GM12878 (cell line): ENCODE measurements around the gene PTPN13. TPM values are rescaled to one million over a fixed set of nuclear protein-coding genes. Genes with fewer than 3 reads are reported as not detected.

Experiments used
- ATAC-seq: fragments of 200-7000 bp; cut with Tn5 transposase; 3 replicates; pipeline ENCODE4 v1.9.1; 2020; ENCODE audit warnings: mild to moderate bottlenecking, moderate library complexity
- BruUV-seq: library from RNA; stranded (reverse); fragments of 400-500 nt; replicated peaks from 2 replicates; lab custom pipeline; 2021; lab: Mats Ljungman, UMichigan
- CTCF ChIA-PET: fragments of 300-600 bp; sonication (Branson Sonifier 250); formaldehyde crosslinking; extraction: SDS; loops from one replicate; lab custom pipeline; 2021; ENCODE audit warnings: inconsistent platforms; lab: Yijun Ruan, JAX
- POLR2A ChIA-PET: fragments of 350-600 bp; formaldehyde crosslinking; extraction: SDS; loops from one replicate; lab custom pipeline; 2021; ENCODE audit warnings: inconsistent platforms; lab: Charles Lee
- RAD21 ChIA-PET: fragments of 300-600 bp; sonication (Branson Sonifier 250); formaldehyde crosslinking; loops from one replicate; lab custom pipeline; 2023; ENCODE audit warnings: antibody characterized with exemption; ENCODE audit not compliant: unreplicated experiment; lab: Charles Lee
- SMC1A ChIA-PET: fragments of 300-600 bp; sonication (Branson Sonifier 250); formaldehyde crosslinking; loops from one replicate; lab custom pipeline; 2023; ENCODE audit not compliant: unreplicated experiment, uncharacterized antibody; lab: Charles Lee
- DNase-seq: peaks from one replicate; pipeline ENCODE4 v3.0.0-alpha.2; 2011; ENCODE audit warnings: low read depth, low spot score
- FAIRE-seq: peaks from 3 replicates; lab custom pipeline; 2011; peaks lifted over from hg19 to GRCh38; lab: Jason Lieb, UNC
- H2AFZ ChIP-seq: 2 replicates; pipeline ENCODE4 v1.6.0; 2011; ENCODE audit warnings: low read depth, low read length, control low read depth; ENCODE audit not compliant: control insufficient read depth
- H3K27ac ChIP-seq: 2 replicates; pipeline ENCODE4 v1.5.1; 2011; ENCODE audit warnings: control low read depth; ENCODE audit not compliant: control insufficient read depth, insufficient read depth
- H3K27me3 ChIP-seq, 2 experiments: replicated peaks in 1 of 2; 2 replicates each; pipeline versions ENCODE4 v1.6.0 to v1.6.1; 2011; ENCODE audit warnings: low read length in 1 of 2; ENCODE audit not compliant: control insufficient read depth in 2 of 2, insufficient read depth in 2 of 2
- H3K36me3 ChIP-seq, 2 experiments: 2 replicates each; pipeline ENCODE4 v1.5.1; 2011; ENCODE audit warnings: low read length in 1 of 2; ENCODE audit not compliant: control insufficient read depth in 2 of 2, insufficient read depth in 2 of 2
- H3K4me1 ChIP-seq: 2 replicates; pipeline ENCODE4 v1.6.1; 2011; ENCODE audit warnings: mild to moderate bottlenecking, low read length, moderate library complexity, mixed read lengths; ENCODE audit not compliant: control insufficient read depth, insufficient read depth
- H3K4me2 ChIP-seq: 2 replicates; pipeline ENCODE4 v1.6.0; 2011; ENCODE audit warnings: control low read depth; ENCODE audit not compliant: control insufficient read depth, insufficient read depth
- H3K4me3 ChIP-seq: fragments of 200-600 bp; sonication (generic); 2 replicates; pipeline ENCODE4 v1.5.1; 2016
- H3K79me2 ChIP-seq: 2 replicates; pipeline ENCODE4 v1.6.0; 2011; ENCODE audit warnings: low read length; ENCODE audit not compliant: control insufficient read depth, insufficient read depth
- H3K9ac ChIP-seq: 2 replicates; pipeline ENCODE4 v1.8.0; 2011; ENCODE audit warnings: low read length, control low read depth, mixed read lengths; ENCODE audit not compliant: control insufficient read depth, insufficient read depth
- H3K9me3 ChIP-seq: replicated peaks from 3 replicates; pipeline ENCODE4 v1.5.1; 2011; ENCODE audit warnings: mild to moderate bottlenecking, low read length; ENCODE audit not compliant: control insufficient read depth, insufficient read depth
- H4K20me1 ChIP-seq: 2 replicates; pipeline ENCODE4 v1.6.0; 2011; ENCODE audit not compliant: control insufficient read depth, insufficient read depth
- KAT2A ChIP-seq: conservative IDR thresholded peaks from 2 replicates; pipeline ENCODE4 v1.6.1; 2011; ENCODE audit warnings: low read depth, low read length; ENCODE audit not compliant: control insufficient read depth
- MXI1 ChIP-seq: fragments of 150-350 bp; IDR thresholded peaks from 2 replicates; pipeline ENCODE4 v1.6.1; 2011; ENCODE audit warnings: low read depth, mild to moderate bottlenecking, inconsistent platforms, low read length, improper control_type of control experiment
- NR2C2 ChIP-seq: IDR thresholded peaks from 2 replicates; pipeline ENCODE4 v1.6.1; 2011; ENCODE audit warnings: borderline replicate concordance, low read depth; ENCODE audit not compliant: control insufficient read depth, insufficient read length
- PBX3 ChIP-seq: IDR thresholded peaks from 2 replicates; pipeline ENCODE4 v1.6.1; 2011; ENCODE audit warnings: mild to moderate bottlenecking, low read depth, low read length, moderate library complexity; ENCODE audit not compliant: insufficient replicate concordance
- SMAD1 ChIP-seq: fragments of 450-650 bp; IDR thresholded peaks from 2 replicates; pipeline ENCODE4 v1.6.1; 2018; ENCODE audit warnings: mild to moderate bottlenecking, low read depth; ENCODE audit not compliant: partially characterized antibody
- ZZZ3 ChIP-seq: IDR thresholded peaks from 2 replicates; pipeline ENCODE4 v1.6.1; 2011; ENCODE audit warnings: low read depth; ENCODE audit not compliant: control insufficient read depth, insufficient read length
- WGBS: methylation state at CpG from one replicate; pipeline ENCODE4 v1.1.6; 2016; ENCODE audit warnings: low lambda C conversion rate; ENCODE audit not compliant: insufficient replicate concordance, insufficient coverage; ENCODE audit errors: missing lambda C conversion rate; 5-methylcytosine and 5-hydroxymethylcytosine counted together
- in situ Hi-C: fragments of 300-500 bp; cut with MboI; formaldehyde crosslinking; loops from 9 replicates; pipeline ENCODE4 v1.14.3; 2018; ENCODE audit warnings: mixed read lengths
- intact Hi-C: fragments of 100-400 bp; cut with micrococcal nuclease; formaldehyde crosslinking; loops from one replicate; pipeline ENCODE4 v1.14.2; 2022; ENCODE audit not compliant: unreplicated experiment
- polyA plus RNA-seq, 11 experiments: library from polyadenylated mRNA; depleted of rRNA in 4 of 11; unstranded in 6 of 11; stranded (reverse) in 5 of 11; fragments of >200 nt; fragmentation: Nextera tagmentation in 4 of 11; fragmentation: Illumina TruSeq in 1 of 11; extraction: Ambion mirVana in 4 of 11; extraction: Trizol in 1 of 11; gene quantifications; 1 replicate in 1 of 11; 2 replicates in 10 of 11; pipeline versions ENCODE4 v1.2.1 to v1.2.3, GENCODE V29; 2011 to 2016; ENCODE audit warnings: inconsistent platforms in 2 of 11, missing spikeins in 2 of 11, low read depth in 1 of 11
- total RNA-seq, 4 experiments: library from RNA; depleted of rRNA in 3 of 4; stranded (reverse); fragments of >200 nt in 3 of 4; fragmentation: Illumina TruSeq in 1 of 4; extraction: Trizol in 1 of 4; gene quantifications; 2 replicates each; pipeline versions ENCODE4 v1.2.1 to v1.2.3, GENCODE V29; 2013 to 2021

The PTPN13 gene
- total and polyA plus RNA-seq, 10 of the 15 experiments (the other 5 are each of a cell fraction or from before 2014, with no cell fraction given): 8.5 to 69.4 (median 33.9) TPM

GRCh38 chr4:86825511-86825910 lies 231.4 kb downstream of the PTPN13 start:
- Histone ChIP-seq H3K9ac (no peak overlapping the region), H3K79me2 (no peaks in the 10 kb centered on the region), H3K9me3 (no peaks in the 10 kb centered on the region), H2AFZ (no peak overlapping the region), H3K27ac (no peak overlapping the region), H3K4me2 (no peak overlapping the region), H4K20me1 (no peaks in the 10 kb centered on the region), H3K36me3 (no peaks in the 10 kb centered on the region), H3K4me1 (no peaks in the 10 kb centered on the region), H3K4me3 (no peak overlapping the region), H3K27me3 (no peaks in the 10 kb centered on the region)
- no TSS peak for BruUV-seq
- 31% methylated on average over 3 of the region's 3 CpGs for WGBS
- FAIRE-seq (no peak), ATAC-seq (no peak), DNase-seq (no peak)
- SMC1A ChIA-PET: interaction anchor here (1.2 to 1.6 kb wide), 2 partner anchors 37 to 230 kb away, joined by 3 to 6 read pairs; no protein-coding TSS in a partner anchor
- in situ Hi-C loops: no loop called here
- POLR2A ChIA-PET: no interaction called here
- RAD21 ChIA-PET: interaction anchor here (2.2 kb wide), 1 partner anchor 329 kb away, joined by 9 read pairs; no protein-coding TSS in a partner anchor
- intact Hi-C loops: no loop called here
- CTCF ChIA-PET: interaction anchor here (1.1 to 1.5 kb wide), 3 partner anchors 9 to 327 kb away, joined by 3 to 8 read pairs (median 4); no protein-coding TSS in a partner anchor
- TF ChIP-seq MXI1: no peak
- no peak for TF ChIP-seq PBX3
- no peak for TF ChIP-seq ZZZ3
- no peak for TF ChIP-seq SMAD1
- TF ChIP-seq NR2C2: no peak
- TF ChIP-seq KAT2A: no peak
